GM21423 (cell line): ENCODE results near the gene GID4.

ENCODE experiments used
- ATAC-seq: cut with Tn5 transposase; IDR thresholded peaks from one replicate; pipeline ENCODE4 v1.9.1; 2021; ENCODE audit warnings: mild to moderate bottlenecking, moderate library complexity; ENCODE audit not compliant: unreplicated experiment

GID4 gene

GRCh38 chr17:18015593-18015992 lies 23.6 kb upstream of the GID4 start:
- ATAC-seq: no peak

GRCh38 chr17:18016426-18016825 lies 22.8 kb upstream of the GID4 start:
- ATAC-seq: no peak

- no peak for ATAC-seq
Observed at GRCh38 chr17:18017958-18018357, 21.2 kb upstream of the GID4 start.

- no peak for ATAC-seq
Observed at GRCh38 chr17:18018411-18018921, 20.7 kb upstream of the GID4 start.

- ATAC-seq: no peak
Observed at GRCh38 chr17:18019838-18020154, 19.4 kb upstream of the GID4 start.

- no peak for ATAC-seq
Observed at GRCh38 chr17:18020971-18021370, 18.2 kb upstream of the GID4 start.

- no peak for ATAC-seq
Observed at GRCh38 chr17:18021372-18021771, 17.8 kb upstream of the GID4 start.

GRCh38 chr17:18025241-18025944 lies 13.8 kb upstream of the GID4 start:
- ATAC-seq: no peak

- ATAC-seq: no peak
Observed at GRCh38 chr17:18025945-18026776, 13.0 kb upstream of the GID4 start.

- no peak for ATAC-seq
Observed at GRCh38 chr17:18027280-18027679, 11.9 kb upstream of the GID4 start.

GRCh38 chr17:18028114-18028951 lies 10.9 kb upstream of the GID4 start:
- no peak for ATAC-seq

GRCh38 chr17:18028952-18029540 lies 10.2 kb upstream of the GID4 start:
- no peak for ATAC-seq

GRCh38 chr17:18031955-18032354 lies 7.3 kb upstream of the GID4 start:
- ATAC-seq: no peak

- ATAC-seq: peak; percentile 63
Observed at GRCh38 chr17:18033442-18034099, 5.6 kb upstream of the GID4 start.

- ATAC-seq: no peak
Observed at GRCh38 chr17:18035704-18036103, 3.5 kb upstream of the GID4 start.

- no peak for ATAC-seq
Observed at GRCh38 chr17:18037486-18037885, 1.7 kb upstream of the GID4 start.

- no peak for ATAC-seq
Observed at GRCh38 chr17:18038149-18038850, 908 bp upstream of the GID4 start.

- ATAC-seq: peak; percentile 25
Observed at GRCh38 chr17:18039535-18040260, 490 bp downstream of the GID4 start.

GRCh38 chr17:18040261-18040858 lies 1.2 kb downstream of the GID4 start:
- ATAC-seq: no peak
